IMR-90 (cell line): ENCODE data around the gene QRFP. TPM values are rescaled to one million over a fixed set of nuclear protein-coding genes. Genes with fewer than 3 reads are reported as not detected.

Source experiments
- ATAC-seq: fragments of 200-7000 bp; cut with Tn5 transposase; 2 replicates; pipeline ENCODE4 v1.9.1; 2020; ENCODE audit warnings: low read depth, mild to moderate bottlenecking, moderate library complexity
- BruUV-seq: library from RNA; stranded (reverse); fragments of 400-500 nt; replicated peaks from 2 replicates; lab custom pipeline; 2021; lab: Mats Ljungman, UMichigan
- CTCF ChIA-PET: fragments of 300-600 bp; formaldehyde crosslinking; extraction: SDS; loops from one replicate; lab custom pipeline; 2021; ENCODE audit warnings: antibody characterized with exemption; lab: Yijun Ruan, JAX
- POLR2A ChIA-PET: fragments of 300-600 bp; sonication (Branson Sonifier 250); formaldehyde crosslinking; loops from one replicate; lab custom pipeline; 2022; ENCODE audit warnings: antibody characterized with exemption; ENCODE audit not compliant: unreplicated experiment; lab: Charles Lee
- DNase-seq: peaks from one replicate; pipeline ENCODE4 v3.0.0; 2013
- H2AFZ ChIP-seq: replicated peaks from 2 replicates; pipeline ENCODE3; 2013; ENCODE audit warnings: low read length, mild to moderate bottlenecking; ENCODE audit not compliant: poor library complexity
- H2AK5ac ChIP-seq: 2 replicates; pipeline ENCODE4 v1.6.1; 2013; ENCODE audit warnings: low read depth, low read length, inconsistent platforms
- H2AK9ac ChIP-seq: replicated peaks from 2 replicates; pipeline ENCODE3; 2013; ENCODE audit warnings: mild to moderate bottlenecking, low read depth, low read length, moderate library complexity; ENCODE audit not compliant: poor library complexity
- H2BK120ac ChIP-seq: 2 replicates; pipeline ENCODE4 v1.6.1; 2013; ENCODE audit warnings: low read depth, low read length, inconsistent platforms
- H2BK15ac ChIP-seq: 3 replicates; pipeline ENCODE4 v1.6.1; 2013; ENCODE audit warnings: low read depth, low read length, inconsistent platforms
- H2BK20ac ChIP-seq: 2 replicates; pipeline ENCODE4 v1.6.1; 2013; ENCODE audit warnings: low read depth, mild to moderate bottlenecking, inconsistent platforms, low read length, moderate library complexity
- H2BK5ac ChIP-seq: 2 replicates; pipeline ENCODE4 v1.6.1; 2013; ENCODE audit warnings: mild to moderate bottlenecking, low read depth, low read length, inconsistent platforms; ENCODE audit not compliant: poor library complexity, severe bottlenecking
- H3K14ac ChIP-seq: replicated peaks from 2 replicates; pipeline ENCODE4 v1.6.1; 2013; ENCODE audit warnings: low read depth, low read length, inconsistent platforms
- H3K18ac ChIP-seq: 2 replicates; pipeline ENCODE4 v1.6.1; 2013; ENCODE audit warnings: low read depth, low read length, control low read depth
- H3K23ac ChIP-seq: 2 replicates; pipeline ENCODE4 v1.6.1; 2013; ENCODE audit warnings: low read depth, low read length, inconsistent platforms
- H3K27ac ChIP-seq: 2 replicates; pipeline ENCODE4 v1.5.1; 2013; ENCODE audit warnings: mild to moderate bottlenecking, control low read depth, low read length; ENCODE audit not compliant: insufficient read depth
- H3K27me3 ChIP-seq: 2 replicates; pipeline ENCODE4 v1.6.1; 2013; ENCODE audit warnings: low read length; ENCODE audit not compliant: control insufficient read depth, insufficient read depth
- H3K36me3 ChIP-seq: 2 replicates; pipeline ENCODE4 v1.6.1; 2013; ENCODE audit warnings: low read length, mixed read lengths; ENCODE audit not compliant: control insufficient read depth, insufficient read depth
- H3K4ac ChIP-seq: 2 replicates; pipeline ENCODE4 v1.6.1; 2013; ENCODE audit warnings: low read depth, low read length, inconsistent platforms
- H3K4me1 ChIP-seq: 2 replicates; pipeline ENCODE4 v1.6.1; 2013; ENCODE audit warnings: low read length, mixed read lengths; ENCODE audit not compliant: control insufficient read depth, insufficient read depth
- H3K4me2 ChIP-seq: 2 replicates; pipeline ENCODE4 v1.6.1; 2013; ENCODE audit warnings: low read depth, mild to moderate bottlenecking, control low read depth, low read length, moderate library complexity
- H3K4me3 ChIP-seq: 2 replicates; pipeline ENCODE4 v1.5.1; 2013; ENCODE audit warnings: low read depth, mild to moderate bottlenecking, control low read depth, low read length, moderate library complexity; ENCODE audit not compliant: insufficient read depth
- H3K56ac ChIP-seq: 2 replicates; pipeline ENCODE4 v1.6.1; 2013; ENCODE audit warnings: low read length, inconsistent platforms; ENCODE audit not compliant: insufficient read depth; ENCODE audit errors: extremely low read depth
- H3K79me1 ChIP-seq, 2 experiments: 2 replicates each; pipeline ENCODE4 v1.6.1; 2013; ENCODE audit warnings: low read length in 2 of 2, inconsistent platforms in 1 of 2, low read depth in 1 of 2
- H3K9ac ChIP-seq: 2 replicates; pipeline ENCODE4 v1.6.1; 2013; ENCODE audit warnings: low read depth, low read length, control low read depth
- H3K9me1 ChIP-seq: 2 replicates; pipeline ENCODE4 v1.6.1; 2013; ENCODE audit warnings: low read length, inconsistent platforms; ENCODE audit not compliant: insufficient read depth
- H3K9me3 ChIP-seq: 2 replicates; pipeline ENCODE4 v1.6.1; 2013; ENCODE audit warnings: low read length; ENCODE audit not compliant: control insufficient read depth, insufficient read depth
- H4K20me1 ChIP-seq: 2 replicates; pipeline ENCODE4 v1.6.1; 2013; ENCODE audit warnings: low read length, inconsistent platforms; ENCODE audit not compliant: insufficient read depth
- H4K5ac ChIP-seq: 2 replicates; pipeline ENCODE4 v1.6.1; 2013; ENCODE audit warnings: mild to moderate bottlenecking, low read depth, low read length, control low read depth
- H4K8ac ChIP-seq, 2 experiments: 2 replicates each; pipeline ENCODE4 v1.6.1; 2013; ENCODE audit warnings: low read depth in 2 of 2, low read length in 2 of 2, control low read depth in 1 of 2, inconsistent platforms in 1 of 2
- H4K91ac ChIP-seq: 2 replicates; pipeline ENCODE4 v1.6.1; 2013; ENCODE audit warnings: low read depth, low read length, inconsistent platforms; ENCODE audit not compliant: insufficient read depth
- MAZ ChIP-seq: IDR thresholded peaks from 2 replicates; pipeline ENCODE4 v1.6.1; 2012; ENCODE audit warnings: low read depth, mild to moderate bottlenecking, low read length, improper control_type of control experiment, moderate library complexity, borderline replicate concordance
- RFX5 ChIP-seq: IDR thresholded peaks from 2 replicates; pipeline ENCODE4 v1.8.0; 2012; ENCODE audit warnings: low read depth, mild to moderate bottlenecking, low read length, moderate library complexity
- SMC3 ChIP-seq: fragments of 150-350 bp; IDR thresholded peaks from 2 replicates; pipeline ENCODE4 v1.6.1; 2016; ENCODE audit warnings: low read depth, mild to moderate bottlenecking, antibody characterized with exemption, low read length, moderate library complexity
- USF2 ChIP-seq: fragments of 150-350 bp; IDR thresholded peaks from 2 replicates; pipeline ENCODE4 v1.6.1; 2017; ENCODE audit warnings: mild to moderate bottlenecking, antibody characterized with exemption, low read length, low read depth
- WGBS, 2 experiments: methylation state at CpG; one replicate each; pipeline versions ENCODE4 v1.1.5 to v1.1.7; 2013; ENCODE audit warnings: missing lambda C conversion rate in 2 of 2; ENCODE audit not compliant: insufficient read length in 1 of 2; ENCODE audit errors: extremely low coverage in 2 of 2; 5-methylcytosine and 5-hydroxymethylcytosine counted together
- dilution Hi-C: fragments of 300-500 bp; cut with HindIII; formaldehyde crosslinking; loops from one replicate; pipeline ENCODE4 v1.14.3; 2018; ENCODE audit warnings: low sequenced_read_pairs; ENCODE audit not compliant: unreplicated experiment
- in situ Hi-C: fragments of 300-500 bp; cut with MboI; formaldehyde crosslinking; loops from 3 replicates; pipeline ENCODE4 v1.14.3; 2019; ENCODE audit warnings: low sequenced_read_pairs, inconsistent platforms, mixed read lengths
- intact Hi-C: fragments of 100-400 bp; cut with micrococcal nuclease; formaldehyde crosslinking; loops from 2 replicates; pipeline ENCODE4 v1.10.0; 2022
- polyA plus RNA-seq, 3 experiments: library from polyadenylated mRNA; depleted of rRNA; stranded (reverse); fragments of >200 nt; gene quantifications; 2 replicates each; pipeline ENCODE4 v1.2.3, GENCODE V29; 2012; ENCODE audit warnings: low replicate concordance in 1 of 3
- total RNA-seq: library from RNA; depleted of rRNA; stranded (reverse); fragments of >200 nt; gene quantifications from 2 replicates; pipeline ENCODE4 v1.2.3, GENCODE V29; 2012

The QRFP gene
- total and polyA plus RNA-seq, 2 of the 4 experiments (the other 2 are of a cell fraction): not detected

- H4K20me1 ChIP-seq: no peaks in the 10 kb centered on the region
- H3K9me3 ChIP-seq: no peaks in the 10 kb centered on the region
- peaks cover 6% of the 10 kb centered on the region for H3K4me1 ChIP-seq
- intact Hi-C loops (no loop called here), in situ Hi-C loops (no loop called here), dilution Hi-C loops (no loop called here)
- H4K8ac ChIP-seq: peak overlapping the region; percentile 64 to 65; a peak in 2 of 4 replicates
- H3K9ac ChIP-seq: no peak overlapping the region; the same call in 1 of the 2 replicates
- DNase-seq (no peak), ATAC-seq (no peak; the same call in 1 of the 2 replicates)
- WGBS, 2 experiments: 100% methylated on average over 4 of the region's 23 CpGs; no CpG with 5 or more reads in 1 of the 2 experiments
- H2AK9ac ChIP-seq: no peak overlapping the region
- peak overlapping the region; percentile 21 for H2BK5ac ChIP-seq
- H4K5ac ChIP-seq: peak overlapping the region; percentile 64
- ChIA-PET POLR2A (interaction anchor here (0.5 to 0.6 kb wide), 2 partner anchors 132 to 273 kb away, joined by 4 to 7 read pairs; no protein-coding TSS in a partner anchor), CTCF (no interaction called here)
- H3K18ac ChIP-seq: peak overlapping the region; percentile 46; the same call in 1 of the 2 replicates
- peak overlapping the region; percentile 37; the same call in 1 of the 2 replicates for H3K4ac ChIP-seq
- no peaks in the 10 kb centered on the region for H3K79me1 ChIP-seq
- no peak overlapping the region for H2BK15ac ChIP-seq
- H3K14ac ChIP-seq: no peak overlapping the region
- peak overlapping the region; percentile 79 for H2AFZ ChIP-seq
- peak overlapping the region; percentile 38; the same call in 1 of the 2 replicates for H2BK20ac ChIP-seq
- no peaks in the 10 kb centered on the region for H3K27me3 ChIP-seq
- H3K23ac ChIP-seq: no peak overlapping the region
- H3K36me3 ChIP-seq: no peaks in the 10 kb centered on the region
- peak overlapping the region; percentile 60 for H2AK5ac ChIP-seq
- H3K4me2 ChIP-seq: peak overlapping the region; percentile 59
- peak overlapping the region; percentile 55; the same call in 1 of the 2 replicates for H2BK120ac ChIP-seq
- no peak overlapping the region for H3K56ac ChIP-seq
- no peak overlapping the region for H3K4me3 ChIP-seq
- TF ChIP-seq RFX5: no peak
- no peak for TF ChIP-seq USF2
- no peak for TF ChIP-seq SMC3
- TF ChIP-seq MAZ: no peak
- H3K27ac ChIP-seq: peak overlapping the region; percentile 43; the same call in 1 of the 2 replicates
- peak overlapping the region; percentile 38; the same call in 1 of the 2 replicates for H4K91ac ChIP-seq
- BruUV-seq: no TSS peak
- no peaks in the 10 kb centered on the region for H3K9me1 ChIP-seq
Observed at GRCh38 chr9:130913599-130914416, 17.2 kb upstream of the QRFP start.
